GM12878 (cell line): ENCODE data around the gene ADAMTS13. TPM values are rescaled to one million over a fixed set of nuclear protein-coding genes. Genes with fewer than 3 reads are reported as not detected.

Source experiments
- ATAC-seq: fragments of 200-7000 bp; cut with Tn5 transposase; 3 replicates; pipeline ENCODE4 v1.9.1; 2020; ENCODE audit warnings: mild to moderate bottlenecking, moderate library complexity
- BruUV-seq: library from RNA; stranded (reverse); fragments of 400-500 nt; replicated peaks from 2 replicates; lab custom pipeline; 2021; lab: Mats Ljungman, UMichigan
- CTCF ChIA-PET: fragments of 300-600 bp; sonication (Branson Sonifier 250); formaldehyde crosslinking; extraction: SDS; loops from one replicate; lab custom pipeline; 2021; ENCODE audit warnings: inconsistent platforms; lab: Yijun Ruan, JAX
- POLR2A ChIA-PET: fragments of 350-600 bp; formaldehyde crosslinking; extraction: SDS; loops from one replicate; lab custom pipeline; 2021; ENCODE audit warnings: inconsistent platforms; lab: Charles Lee
- RAD21 ChIA-PET: fragments of 300-600 bp; sonication (Branson Sonifier 250); formaldehyde crosslinking; loops from one replicate; lab custom pipeline; 2023; ENCODE audit warnings: antibody characterized with exemption; ENCODE audit not compliant: unreplicated experiment; lab: Charles Lee
- SMC1A ChIA-PET: fragments of 300-600 bp; sonication (Branson Sonifier 250); formaldehyde crosslinking; loops from one replicate; lab custom pipeline; 2023; ENCODE audit not compliant: unreplicated experiment, uncharacterized antibody; lab: Charles Lee
- DNase-seq: peaks from one replicate; pipeline ENCODE4 v3.0.0-alpha.2; 2011; ENCODE audit warnings: low read depth, low spot score
- FAIRE-seq: peaks from 3 replicates; lab custom pipeline; 2011; peaks lifted over from hg19 to GRCh38; lab: Jason Lieb, UNC
- H2AFZ ChIP-seq: 2 replicates; pipeline ENCODE4 v1.6.0; 2011; ENCODE audit warnings: low read depth, low read length, control low read depth; ENCODE audit not compliant: control insufficient read depth
- H3K27ac ChIP-seq: 2 replicates; pipeline ENCODE4 v1.5.1; 2011; ENCODE audit warnings: control low read depth; ENCODE audit not compliant: control insufficient read depth, insufficient read depth
- H3K27me3 ChIP-seq, 2 experiments: replicated peaks in 1 of 2; 2 replicates each; pipeline versions ENCODE4 v1.6.0 to v1.6.1; 2011; ENCODE audit warnings: low read length in 1 of 2; ENCODE audit not compliant: control insufficient read depth in 2 of 2, insufficient read depth in 2 of 2
- H3K36me3 ChIP-seq, 2 experiments: 2 replicates each; pipeline ENCODE4 v1.5.1; 2011; ENCODE audit warnings: low read length in 1 of 2; ENCODE audit not compliant: control insufficient read depth in 2 of 2, insufficient read depth in 2 of 2
- H3K4me1 ChIP-seq: 2 replicates; pipeline ENCODE4 v1.6.1; 2011; ENCODE audit warnings: mild to moderate bottlenecking, low read length, moderate library complexity, mixed read lengths; ENCODE audit not compliant: control insufficient read depth, insufficient read depth
- H3K4me2 ChIP-seq: 2 replicates; pipeline ENCODE4 v1.6.0; 2011; ENCODE audit warnings: control low read depth; ENCODE audit not compliant: control insufficient read depth, insufficient read depth
- H3K4me3 ChIP-seq: fragments of 200-600 bp; sonication (generic); 2 replicates; pipeline ENCODE4 v1.5.1; 2016
- H3K79me2 ChIP-seq: 2 replicates; pipeline ENCODE4 v1.6.0; 2011; ENCODE audit warnings: low read length; ENCODE audit not compliant: control insufficient read depth, insufficient read depth
- H3K9ac ChIP-seq: 2 replicates; pipeline ENCODE4 v1.8.0; 2011; ENCODE audit warnings: low read length, control low read depth, mixed read lengths; ENCODE audit not compliant: control insufficient read depth, insufficient read depth
- H3K9me3 ChIP-seq: replicated peaks from 3 replicates; pipeline ENCODE4 v1.5.1; 2011; ENCODE audit warnings: mild to moderate bottlenecking, low read length; ENCODE audit not compliant: control insufficient read depth, insufficient read depth
- H4K20me1 ChIP-seq: 2 replicates; pipeline ENCODE4 v1.6.0; 2011; ENCODE audit not compliant: control insufficient read depth, insufficient read depth
- CHD4 ChIP-seq: fragments of 200-600 bp; sonication (generic); IDR thresholded peaks from 2 replicates; pipeline ENCODE4 v1.6.1; 2016; ENCODE audit warnings: mild to moderate bottlenecking
- EZH2 ChIP-seq: IDR thresholded peaks from 2 replicates; pipeline ENCODE4 v1.6.1; 2012; ENCODE audit warnings: low read depth, mild to moderate bottlenecking, control low read depth, inconsistent platforms, low read length, borderline replicate concordance; ENCODE audit not compliant: control insufficient read depth
- FOXK2 ChIP-seq: fragments of 450-650 bp; IDR thresholded peaks from 2 replicates; pipeline ENCODE4 v1.6.1; 2017; ENCODE audit warnings: mild to moderate bottlenecking, moderate library complexity
- HDAC6 ChIP-seq: fragments of 200-600 bp; sonication (generic); IDR thresholded peaks from one replicate; pipeline ENCODE4 v1.8.0; 2017; ENCODE audit warnings: antibody characterized with exemption; ENCODE audit not compliant: unreplicated experiment
- HDGF ChIP-seq: fragments of 450-650 bp; IDR thresholded peaks from 2 replicates; pipeline ENCODE4 v1.6.1; 2016; ENCODE audit warnings: antibody characterized with exemption
- IKZF1 ChIP-seq: fragments of 450-650 bp; conservative IDR thresholded peaks from 2 replicates; pipeline ENCODE4 v1.6.1; 2017; ENCODE audit warnings: antibody characterized with exemption, mild to moderate bottlenecking
- MEF2A ChIP-seq: IDR thresholded peaks from 2 replicates; pipeline ENCODE4 v1.6.1; 2011; ENCODE audit warnings: low read depth, mild to moderate bottlenecking, low read length, moderate library complexity; ENCODE audit not compliant: insufficient read depth
- PRDM15 ChIP-seq: fragments of 450-650 bp; formaldehyde crosslinking; IDR thresholded peaks from 2 replicates; pipeline ENCODE4 v1.4.0; 2020; ENCODE audit warnings: mild to moderate bottlenecking, moderate library complexity
- REST ChIP-seq: IDR thresholded peaks from 2 replicates; pipeline ENCODE4 v1.6.1; 2012; ENCODE audit warnings: mild to moderate bottlenecking, low read depth, low read length
- RUNX3 ChIP-seq: IDR thresholded peaks from 2 replicates; pipeline ENCODE4 v1.6.1; 2012; ENCODE audit warnings: low read length, inconsistent platforms
- SIN3A ChIP-seq: IDR thresholded peaks from 2 replicates; pipeline ENCODE4 v1.6.1; 2012; ENCODE audit warnings: low read depth, low read length, improper control_type of control experiment
- SMARCA5 ChIP-seq: fragments of 450-650 bp; IDR thresholded peaks from 2 replicates; pipeline ENCODE4 v1.6.1; 2017; ENCODE audit warnings: mild to moderate bottlenecking
- SRF ChIP-seq, 2 experiments: IDR thresholded peaks; 2 replicates each; pipeline ENCODE4 v1.6.1; 2011; ENCODE audit warnings: low read depth in 2 of 2, low read length in 2 of 2, mild to moderate bottlenecking in 1 of 2, moderate library complexity in 1 of 2
- STAT3 ChIP-seq: IDR thresholded peaks from 2 replicates; pipeline ENCODE4 v1.6.1; 2011; ENCODE audit warnings: low read depth, low read length, improper control_type of control experiment
- ZNF24 ChIP-seq: fragments of 450-650 bp; IDR thresholded peaks from 2 replicates; pipeline ENCODE4 v1.6.1; 2017; ENCODE audit warnings: antibody characterized with exemption, mild to moderate bottlenecking
- WGBS: methylation state at CpG from one replicate; pipeline ENCODE4 v1.1.6; 2016; ENCODE audit warnings: low lambda C conversion rate; ENCODE audit not compliant: insufficient replicate concordance, insufficient coverage; ENCODE audit errors: missing lambda C conversion rate; 5-methylcytosine and 5-hydroxymethylcytosine counted together
- in situ Hi-C: fragments of 300-500 bp; cut with MboI; formaldehyde crosslinking; loops from 9 replicates; pipeline ENCODE4 v1.14.3; 2018; ENCODE audit warnings: mixed read lengths
- intact Hi-C: fragments of 100-400 bp; cut with micrococcal nuclease; formaldehyde crosslinking; loops from one replicate; pipeline ENCODE4 v1.14.2; 2022; ENCODE audit not compliant: unreplicated experiment
- polyA plus RNA-seq, 11 experiments: library from polyadenylated mRNA; depleted of rRNA in 4 of 11; unstranded in 6 of 11; stranded (reverse) in 5 of 11; fragments of >200 nt; fragmentation: Nextera tagmentation in 4 of 11; fragmentation: Illumina TruSeq in 1 of 11; extraction: Ambion mirVana in 4 of 11; extraction: Trizol in 1 of 11; gene quantifications; 1 replicate in 1 of 11; 2 replicates in 10 of 11; pipeline versions ENCODE4 v1.2.1 to v1.2.3, GENCODE V29; 2011 to 2016; ENCODE audit warnings: inconsistent platforms in 2 of 11, missing spikeins in 2 of 11, low read depth in 1 of 11
- total RNA-seq, 4 experiments: library from RNA; depleted of rRNA in 3 of 4; stranded (reverse); fragments of >200 nt in 3 of 4; fragmentation: Illumina TruSeq in 1 of 4; extraction: Trizol in 1 of 4; gene quantifications; 2 replicates each; pipeline versions ENCODE4 v1.2.1 to v1.2.3, GENCODE V29; 2013 to 2021

ADAMTS13 gene
- total and polyA plus RNA-seq, 10 of the 15 experiments (the other 5 are each of a cell fraction or from before 2014, with no cell fraction given): 0.08 to 2.4 (median 0.28) TPM

- TF ChIP-seq PRDM15 (CRISPR knock-in tag): no peak
- TF ChIP-seq SIN3A: no peak
- no peak for TF ChIP-seq RUNX3
These were observed 42.7 kb upstream of the ADAMTS13 start (continued) for GRCh38 chr9:133379153-133380086.

- no peak overlapping the region for H3K4me3 ChIP-seq
- H3K9ac ChIP-seq: no peak overlapping the region
- ChIA-PET POLR2A (interaction anchor here (0.7 kb wide), 1 partner anchor 9 kb away, joined by 5 read pairs; no protein-coding TSS in a partner anchor), CTCF (no interaction called here), SMC1A (no interaction called here), RAD21 (no interaction called here)
- WGBS: 34% methylated on average over 4 of the region's 4 CpGs
- TF ChIP-seq SRF (IDR thresholded peaks at IDR 0.05; ENCODE audit: low read depth in 2 of 2, low read length in 2 of 2) (no peak), ZNF24 (no peak), SMARCA5 (no peak), CHD4 (no peak), MEF2A (no peak), HDGF (no peak), IKZF1 (no peak), HDAC6 (no peak), REST (no peak), EZH2 (no peak), STAT3 (no peak), FOXK2 (no peak)
- H3K27me3 ChIP-seq: no peaks in the 10 kb centered on the region
- H3K4me1 ChIP-seq: no peaks in the 10 kb centered on the region
- H4K20me1 ChIP-seq: no peaks in the 10 kb centered on the region
- in situ Hi-C loops: no loop called here
- no peaks in the 10 kb centered on the region; the same call in 2 of the 3 replicates for H3K9me3 ChIP-seq
- FAIRE-seq (no peak), DNase-seq (no peak), ATAC-seq (no peak)
- H3K36me3 ChIP-seq: no peaks in the 10 kb centered on the region
- intact Hi-C loops: no loop called here
- no TSS peak for BruUV-seq
- peaks cover 2% of the 10 kb centered on the region for H3K79me2 ChIP-seq
- no peak overlapping the region for H2AFZ ChIP-seq
- H3K27ac ChIP-seq: no peak overlapping the region
- H3K4me2 ChIP-seq: no peak overlapping the region
These were observed 41.4 kb upstream of the ADAMTS13 start for GRCh38 chr9:133380734-133381133.
